Subcutaneous adipose tissue (tissue), 4 donors: Measurements from ENCODE around the gene SH3D21. TPM values are rescaled to one million over a fixed set of nuclear protein-coding genes. Genes with fewer than 3 reads are reported as not detected.

ENCODE experiments used
- CTCF ChIP-seq: fragments of 450-650 bp; IDR thresholded peaks from one replicate; pipeline ENCODE4 v1.5.1; 2016; ENCODE audit warnings: low read depth, mild to moderate bottlenecking, control low read depth, antibody characterized with exemption, moderate library complexity
- total RNA-seq, 4 donors: library from RNA; depleted of rRNA; stranded (reverse); fragments of >200 nt; gene quantifications; one replicate each; pipeline ENCODE4 v1.1.0, GENCODE V29; 2016

SH3D21 gene
- total RNA-seq, 4 donors from 2014 or later: 0.66 to 3.4 (median 1.5) TPM

GRCh38 chr1:36359383-36359782 is 53.2 kb downstream of the SH3D21 start:
- no peak for TF ChIP-seq CTCF

GRCh38 chr1:36359911-36360550 is 53.9 kb downstream of the SH3D21 start:
- TF ChIP-seq CTCF: no peak

- TF ChIP-seq CTCF: no peak
Measured at GRCh38 chr1:36365381-36365780, 59.2 kb downstream of the SH3D21 start.

- no peak for TF ChIP-seq CTCF
Measured at GRCh38 chr1:36366091-36366661, 60.0 kb downstream of the SH3D21 start.

- TF ChIP-seq CTCF: no peak
Measured at GRCh38 chr1:36367066-36367465, 60.9 kb downstream of the SH3D21 start.

- no peak for TF ChIP-seq CTCF
Measured at GRCh38 chr1:36367798-36368197, 61.6 kb downstream of the SH3D21 start.

- no peak for TF ChIP-seq CTCF
Measured at GRCh38 chr1:36369061-36369861, 63.1 kb downstream of the SH3D21 start.
